ENCODE measurements around the gene RIC8B.

- TF ChIP-seq, protein P1, sequence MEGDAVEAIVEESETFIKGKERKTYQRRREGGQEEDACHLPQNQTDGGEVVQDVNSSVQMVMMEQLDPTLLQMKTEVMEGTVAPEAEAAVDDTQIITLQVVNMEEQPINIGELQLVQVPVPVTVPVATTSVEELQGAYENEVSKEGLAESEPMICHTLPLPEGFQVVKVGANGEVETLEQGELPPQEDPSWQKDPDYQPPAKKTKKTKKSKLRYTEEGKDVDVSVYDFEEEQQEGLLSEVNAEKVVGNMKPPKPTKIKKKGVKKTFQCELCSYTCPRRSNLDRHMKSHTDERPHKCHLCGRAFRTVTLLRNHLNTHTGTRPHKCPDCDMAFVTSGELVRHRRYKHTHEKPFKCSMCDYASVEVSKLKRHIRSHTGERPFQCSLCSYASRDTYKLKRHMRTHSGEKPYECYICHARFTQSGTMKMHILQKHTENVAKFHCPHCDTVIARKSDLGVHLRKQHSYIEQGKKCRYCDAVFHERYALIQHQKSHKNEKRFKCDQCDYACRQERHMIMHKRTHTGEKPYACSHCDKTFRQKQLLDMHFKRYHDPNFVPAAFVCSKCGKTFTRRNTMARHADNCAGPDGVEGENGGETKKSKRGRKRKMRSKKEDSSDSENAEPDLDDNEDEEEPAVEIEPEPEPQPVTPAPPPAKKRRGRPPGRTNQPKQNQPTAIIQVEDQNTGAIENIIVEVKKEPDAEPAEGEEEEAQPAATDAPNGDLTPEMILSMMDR (conservative IDR thresholded peaks at IDR 0.05; ENCODE audit: low read length), result no peak
- no peak for TF ChIP-seq EZH2phosphoT487 (IDR thresholded peaks at IDR 0.05; ENCODE audit: borderline replicate concordance)
These were observed 14.8 kb upstream of the RIC8B start for GRCh38 chr12:106759526-106760183.
